GM12865 (cell line): ENCODE measurements around the gene GAL3ST2.

Experiments
- DNase-seq: peaks from one replicate; pipeline ENCODE4 v3.0.0; 2010; ENCODE audit warnings: low read depth
- H3K4me3 ChIP-seq: 2 replicates; pipeline ENCODE4 v1.5.1; 2011; ENCODE audit warnings: mild to moderate bottlenecking, low read depth, low read length, control low read depth
- TF ChIP-seq, protein P1 (sequence below): IDR thresholded peaks from 2 replicates; pipeline ENCODE4 v1.5.1; 2011; ENCODE audit warnings: low read length, control low read depth, low read depth, inconsistent platforms; ENCODE audit not compliant: insufficient read depth; ENCODE audit errors: missing control alignments

The GAL3ST2 gene

DNA sequence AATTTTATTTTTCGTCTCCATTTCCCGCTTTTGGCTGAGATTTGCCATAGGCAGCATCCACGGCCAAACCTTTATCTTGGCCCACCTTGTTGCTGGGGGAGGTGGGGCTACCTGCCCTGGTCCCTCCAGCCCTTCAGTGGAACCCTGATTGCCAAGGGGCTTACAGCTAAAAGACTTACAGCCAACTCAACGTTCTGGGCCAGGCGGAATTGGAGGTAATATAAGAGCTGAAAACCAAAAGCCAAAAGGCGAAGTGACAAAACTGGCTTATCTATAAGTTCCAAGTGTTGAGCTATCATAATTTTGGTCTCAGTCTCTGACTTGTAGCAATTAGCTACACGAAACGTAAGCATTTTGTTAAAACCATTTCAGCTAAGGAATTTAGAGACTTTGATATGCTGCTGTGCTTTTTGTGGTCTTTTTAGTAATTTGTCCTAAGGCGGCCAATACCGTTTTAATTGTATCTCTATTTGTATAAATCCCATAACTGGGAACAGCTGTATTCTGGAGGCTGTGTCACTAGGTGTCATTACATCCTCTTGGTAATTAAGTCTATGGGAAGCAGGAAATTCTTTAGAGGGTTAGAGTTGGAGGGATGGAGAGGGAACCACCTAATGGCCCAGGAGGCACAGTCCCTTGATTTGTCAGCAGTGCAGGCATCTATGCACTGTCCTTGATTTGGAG, 58.0 kb downstream of the GAL3ST2 start:
- TF ChIP-seq, protein P1, sequence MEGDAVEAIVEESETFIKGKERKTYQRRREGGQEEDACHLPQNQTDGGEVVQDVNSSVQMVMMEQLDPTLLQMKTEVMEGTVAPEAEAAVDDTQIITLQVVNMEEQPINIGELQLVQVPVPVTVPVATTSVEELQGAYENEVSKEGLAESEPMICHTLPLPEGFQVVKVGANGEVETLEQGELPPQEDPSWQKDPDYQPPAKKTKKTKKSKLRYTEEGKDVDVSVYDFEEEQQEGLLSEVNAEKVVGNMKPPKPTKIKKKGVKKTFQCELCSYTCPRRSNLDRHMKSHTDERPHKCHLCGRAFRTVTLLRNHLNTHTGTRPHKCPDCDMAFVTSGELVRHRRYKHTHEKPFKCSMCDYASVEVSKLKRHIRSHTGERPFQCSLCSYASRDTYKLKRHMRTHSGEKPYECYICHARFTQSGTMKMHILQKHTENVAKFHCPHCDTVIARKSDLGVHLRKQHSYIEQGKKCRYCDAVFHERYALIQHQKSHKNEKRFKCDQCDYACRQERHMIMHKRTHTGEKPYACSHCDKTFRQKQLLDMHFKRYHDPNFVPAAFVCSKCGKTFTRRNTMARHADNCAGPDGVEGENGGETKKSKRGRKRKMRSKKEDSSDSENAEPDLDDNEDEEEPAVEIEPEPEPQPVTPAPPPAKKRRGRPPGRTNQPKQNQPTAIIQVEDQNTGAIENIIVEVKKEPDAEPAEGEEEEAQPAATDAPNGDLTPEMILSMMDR: no peak
- H3K4me3 ChIP-seq: no peak overlapping the region
- DNase-seq: no peak

DNA sequence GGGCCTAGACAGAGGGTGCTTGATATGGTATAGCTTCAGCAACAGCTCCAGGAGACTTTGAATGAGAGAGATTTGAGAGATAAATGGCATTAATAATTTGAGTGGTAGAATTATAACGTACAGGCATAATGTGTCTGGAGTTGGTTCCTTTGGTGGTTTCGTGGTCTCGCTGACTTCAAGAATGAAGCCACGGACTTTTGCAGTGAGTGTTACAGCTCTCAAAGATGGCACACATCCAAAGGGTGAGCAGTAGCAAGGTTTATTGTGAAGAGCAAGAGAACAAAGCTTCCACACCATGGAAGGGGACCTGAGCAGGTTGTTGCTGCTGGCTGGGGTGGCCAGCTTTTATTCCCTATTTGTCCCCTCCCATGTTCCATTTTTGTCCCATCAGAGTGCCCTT, 59.0 kb downstream of the GAL3ST2 start:
- H3K4me3 ChIP-seq: no peak overlapping the region
- TF ChIP-seq, protein P1: no peak
- no peak for DNase-seq

DNA sequence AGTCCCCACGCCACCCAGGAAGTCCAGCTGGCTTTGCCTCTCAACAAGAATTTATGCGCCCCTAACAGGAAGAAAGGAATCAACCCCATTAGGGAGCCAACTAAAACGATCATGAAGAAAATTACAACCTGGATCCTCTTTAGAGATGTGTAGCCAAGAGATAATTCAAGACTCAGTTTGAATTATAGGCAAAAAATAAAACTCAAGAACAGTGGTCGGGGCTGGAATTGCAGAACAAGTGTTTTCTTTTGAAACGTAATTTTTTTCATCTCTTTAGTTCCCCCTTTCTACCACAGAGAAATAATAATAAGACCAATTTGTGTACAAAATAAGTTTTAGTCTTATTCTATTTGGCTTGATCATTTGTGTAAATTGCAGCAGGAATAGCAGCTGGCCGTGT, 59.7 kb downstream of the GAL3ST2 start:
- DNase-seq: no peak
- no peak overlapping the region for H3K4me3 ChIP-seq
- TF ChIP-seq, protein P1: no peak

DNA sequence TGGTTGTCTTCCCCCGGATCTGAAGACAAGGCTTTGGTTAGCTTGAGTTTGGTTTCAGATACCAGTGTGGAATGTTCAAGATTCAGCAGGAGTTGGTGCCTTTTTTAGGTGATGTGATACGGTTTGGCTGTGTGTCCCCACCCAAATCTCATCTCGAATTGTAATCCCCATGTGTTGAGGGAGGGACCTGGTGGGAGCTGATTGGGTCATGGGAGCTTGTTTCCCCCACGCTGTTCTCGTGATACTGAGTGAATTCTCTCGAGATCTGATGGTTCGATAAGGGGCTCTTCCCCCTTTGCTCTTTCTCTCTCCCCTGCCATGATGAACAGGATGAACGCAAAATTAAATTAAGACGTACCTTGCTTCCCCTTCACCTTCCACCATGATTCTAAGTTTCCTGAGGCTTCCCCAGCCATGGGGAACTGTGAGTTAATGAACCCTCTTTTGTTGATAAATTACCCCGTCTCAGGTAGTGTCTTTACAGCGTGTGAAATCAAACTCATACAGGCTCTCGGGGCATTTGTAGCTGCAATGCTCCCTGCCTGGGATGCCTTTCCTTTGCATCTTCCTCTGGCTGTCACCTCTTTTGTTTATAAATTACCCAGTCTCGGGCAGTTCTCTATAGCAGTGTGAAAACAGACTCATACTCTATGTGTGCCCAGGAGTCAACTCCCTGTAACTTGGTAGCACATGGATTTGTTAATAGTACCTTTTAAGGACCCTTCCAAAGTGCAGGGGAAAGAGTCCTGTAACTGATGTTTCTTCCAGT, 60.8 kb downstream of the GAL3ST2 start:
- no peak overlapping the region for H3K4me3 ChIP-seq
- DNase-seq: no peak
- TF ChIP-seq, protein P1: no peak

DNA sequence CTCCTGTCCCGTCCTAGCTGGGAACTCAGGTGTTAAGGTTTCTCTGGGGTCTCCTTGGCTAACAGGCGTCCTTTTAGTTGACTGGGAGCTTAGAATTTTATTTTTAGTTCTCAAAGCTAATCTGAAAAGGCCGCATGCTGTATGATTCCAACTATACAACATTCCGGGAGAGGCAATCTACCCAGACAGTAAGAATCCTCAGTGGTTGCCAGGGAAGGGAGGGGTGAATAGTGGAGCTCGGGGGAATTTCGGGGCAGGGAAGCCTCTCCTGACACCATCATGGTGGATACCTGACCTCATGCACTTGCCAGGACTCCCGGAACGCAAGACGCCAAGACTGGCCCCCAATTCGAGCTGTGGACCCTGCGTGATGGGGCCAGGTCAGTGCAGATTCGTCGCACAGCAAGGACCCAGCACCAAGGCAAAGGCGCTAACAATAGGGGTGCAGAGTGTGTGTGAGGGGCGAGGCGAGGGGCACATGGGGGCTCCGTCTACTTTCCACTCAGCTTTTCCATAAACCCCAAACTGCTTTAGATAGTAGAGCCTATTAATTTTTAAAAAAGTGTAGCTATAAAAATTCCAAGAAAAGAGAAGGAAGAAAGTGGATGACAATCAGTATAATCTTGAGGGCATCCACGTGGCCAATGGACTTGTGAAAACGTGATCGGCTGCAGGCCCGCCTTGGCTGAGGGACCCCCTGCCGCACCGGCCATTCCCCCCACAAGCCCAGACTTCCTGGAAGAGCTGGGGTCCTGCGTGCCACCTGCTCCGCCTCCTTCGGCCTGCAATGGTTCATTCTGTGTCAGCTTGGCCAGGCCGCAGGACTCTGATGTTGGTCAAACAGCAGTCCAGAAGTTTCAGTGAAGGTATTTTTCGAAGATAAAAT, 64.8 kb downstream of the GAL3ST2 start:
- TF ChIP-seq, protein P1: no peak
- no peak for DNase-seq
- H3K4me3 ChIP-seq: no peak overlapping the region

DNA sequence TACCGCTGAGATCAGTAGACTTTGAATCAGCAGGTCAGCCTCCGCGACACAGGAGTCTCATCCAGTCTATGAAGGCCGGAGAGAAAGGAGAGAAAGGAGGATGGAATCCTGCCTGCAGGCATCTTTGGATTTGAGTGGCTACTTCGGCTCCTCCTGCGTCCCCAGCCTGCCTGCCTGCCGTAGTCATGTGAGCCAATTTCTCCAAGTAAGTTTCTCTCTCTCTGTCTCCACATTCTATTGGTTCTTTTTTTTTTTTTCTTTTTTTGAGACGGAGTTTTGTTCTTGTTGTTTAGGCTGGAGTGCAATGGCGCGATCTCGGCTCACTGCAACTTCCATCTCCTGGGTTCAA, 65.4 kb downstream of the GAL3ST2 start:
- no peak overlapping the region for H3K4me3 ChIP-seq
- TF ChIP-seq, protein P1: no peak
- DNase-seq: no peak
